Left renal cortex interstitium (tissue), 4 donors: ENCODE data around the gene NFATC2. TPM values are rescaled to one million over a fixed set of nuclear protein-coding genes. Genes with fewer than 3 reads are reported as not detected.

Experiments
- DNase-seq, 4 donors: peaks; one replicate each; pipeline ENCODE4 v3.0.0-alpha.2; 2013; ENCODE audit warnings: low read depth in 4 of 4, low spot score in 2 of 4, missing footprints in 1 of 4
- polyA plus RNA-seq, 4 donors: library from polyadenylated mRNA; unstranded; fragments of 120-200 nt; gene quantifications; one replicate each; pipeline ENCODE4 v1.2.1, GENCODE V29; 2013; ENCODE audit not compliant: insufficient read length in 4 of 4

NFATC2 gene
- polyA plus RNA-seq, 4 donors, result 1.4 to 2.2 (median 2.0) TPM

DNA sequence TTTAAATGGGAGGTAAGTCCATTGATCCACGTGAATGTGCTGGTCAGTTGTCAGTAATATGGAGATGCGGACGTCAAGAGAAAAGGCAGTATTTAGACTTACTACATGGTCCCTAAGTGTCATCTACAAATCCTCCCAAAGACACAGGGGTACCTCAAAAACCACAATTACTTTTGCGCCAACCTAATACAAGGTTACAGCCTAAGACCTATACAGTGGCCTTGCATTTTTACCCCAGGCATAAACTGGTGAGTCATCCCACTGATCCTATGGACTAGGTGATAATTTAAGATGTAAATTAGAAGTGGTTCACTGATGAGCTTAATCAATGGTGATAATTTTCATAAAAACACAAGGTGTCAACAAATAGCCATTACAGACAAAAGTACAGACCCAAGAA lies 141.0 kb downstream of the NFATC2 start:
- DNase-seq, result no peak

GRCh38 chr20:51400051-51400926 lies 142.2 kb downstream of the NFATC2 start:
- no peak for DNase-seq

DNA sequence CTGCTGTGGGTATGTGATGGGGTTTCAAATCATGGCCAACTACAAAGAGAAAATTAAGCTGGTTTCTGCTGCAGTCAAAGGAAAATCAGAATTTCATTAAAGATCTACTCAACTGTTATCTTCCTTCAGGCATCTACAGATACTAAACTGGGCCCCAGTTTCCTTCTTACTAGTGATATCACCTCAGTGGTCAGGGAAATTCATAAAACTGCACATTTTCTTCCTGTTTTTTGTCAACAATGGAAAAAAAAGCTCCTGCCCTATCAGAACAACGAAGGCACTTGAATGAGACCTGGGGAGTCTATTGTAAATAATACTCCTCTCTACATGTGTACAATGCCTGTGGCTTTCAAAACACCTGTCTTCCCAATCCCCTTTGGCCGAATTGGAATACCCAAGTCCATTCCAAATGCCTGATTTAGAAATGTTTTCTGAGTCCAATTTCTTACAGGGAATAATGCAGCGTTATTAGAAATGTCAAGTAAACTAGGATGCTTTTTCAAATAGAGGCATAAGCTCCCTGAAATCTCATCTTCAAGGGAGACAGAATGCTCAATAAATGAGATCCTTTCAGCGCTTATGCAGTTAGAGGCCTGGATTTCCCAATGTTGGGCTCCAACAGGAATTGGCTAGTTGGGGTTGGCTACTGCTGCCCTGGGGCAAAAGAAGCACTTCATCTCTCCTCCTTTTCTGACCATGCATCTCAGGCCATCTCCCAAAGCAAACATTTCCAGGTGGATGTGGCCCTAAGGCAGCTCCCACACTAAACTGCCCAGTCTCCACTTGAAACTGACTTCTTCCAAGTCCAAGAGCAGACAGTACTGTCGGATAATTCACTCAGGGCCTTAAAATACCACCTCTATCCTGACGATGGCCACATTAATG lies 143.3 kb downstream of the NFATC2 start:
- no peak for DNase-seq

DNA sequence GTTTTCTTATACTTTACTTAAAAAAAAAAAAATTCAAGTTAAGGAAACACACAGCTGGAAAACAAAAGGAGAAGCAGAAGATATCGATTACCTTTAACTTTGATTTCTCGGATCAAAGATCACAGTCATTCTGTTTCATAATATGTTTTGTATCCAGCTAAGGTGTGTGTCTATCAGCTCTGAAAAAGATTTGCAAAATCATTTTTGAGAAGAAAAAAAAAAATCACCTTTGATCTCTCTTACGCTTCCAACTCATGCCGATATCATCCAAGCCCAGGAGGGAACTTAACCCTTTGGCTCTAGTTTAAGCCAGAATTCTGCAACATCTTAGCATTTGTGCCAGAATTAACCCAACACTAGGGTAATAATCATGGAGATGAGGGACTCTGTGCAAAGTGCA lies 144.0 kb downstream of the NFATC2 start:
- DNase-seq, result no peak

DNA sequence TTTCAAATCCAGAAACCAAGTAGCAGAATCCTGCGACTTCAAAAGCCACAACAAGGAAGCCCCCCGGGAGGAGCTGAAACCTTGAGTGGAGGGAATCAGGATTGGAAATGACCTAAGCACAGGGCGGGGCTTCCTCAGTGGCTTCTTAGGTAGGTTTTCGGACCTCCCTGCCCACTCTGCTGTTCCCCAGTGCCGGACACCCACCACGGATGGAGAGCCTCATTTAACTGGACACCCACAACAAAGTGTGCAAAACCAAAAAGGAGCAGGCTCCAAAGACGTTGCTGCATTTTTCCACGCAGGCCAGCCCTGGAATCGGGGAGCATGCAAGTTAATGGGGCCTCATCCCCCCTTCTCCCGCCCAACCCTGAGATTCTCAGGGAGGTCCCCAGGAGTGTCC lies 144.4 kb downstream of the NFATC2 start:
- no peak for DNase-seq

DNA sequence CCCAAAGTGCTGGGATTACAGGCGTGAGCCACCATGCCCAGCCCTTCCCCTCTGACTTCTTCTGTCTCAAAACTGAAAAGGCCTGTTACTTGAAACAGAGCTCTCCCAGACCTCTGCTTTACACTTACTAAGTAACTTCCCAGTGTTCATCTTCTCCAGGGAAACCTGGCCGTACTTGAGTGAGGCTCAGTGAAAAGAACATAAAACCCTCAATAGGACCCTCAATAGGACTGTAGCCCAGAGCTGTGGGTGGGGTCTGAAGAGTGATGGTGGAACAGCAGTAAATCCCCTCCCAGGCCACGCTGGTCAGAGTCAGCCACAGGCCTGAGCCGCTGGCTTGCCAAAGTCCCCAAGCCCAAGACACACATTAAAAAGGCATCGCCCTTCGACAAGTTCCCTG lies 145.4 kb downstream of the NFATC2 start:
- DNase-seq, result no peak

DNA sequence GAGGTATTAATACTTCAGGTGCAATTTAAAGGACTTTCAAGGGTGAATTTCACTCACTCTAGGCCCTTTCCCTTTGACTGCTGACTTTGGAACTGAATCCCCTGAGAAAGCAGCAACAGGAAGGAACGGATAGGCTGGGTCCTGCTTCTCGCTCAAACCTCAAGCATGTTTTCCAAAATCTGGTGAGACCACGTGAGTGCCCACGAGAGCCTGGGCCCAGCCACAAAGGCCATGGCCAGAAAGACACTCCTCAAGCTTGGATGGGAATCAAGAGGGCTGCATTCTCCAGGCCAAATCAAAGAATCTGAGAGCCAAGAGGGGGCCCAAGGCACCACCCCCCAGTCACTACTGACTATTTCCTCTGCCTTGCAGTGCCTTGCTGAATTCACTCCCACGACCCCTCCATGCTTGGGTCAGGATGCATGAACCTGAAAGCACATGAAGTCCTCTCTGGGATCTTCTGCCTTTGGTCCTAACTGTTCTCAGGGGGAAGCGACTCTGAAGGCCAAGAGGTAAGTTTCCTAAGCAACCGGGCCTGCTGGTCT lies 146.1 kb downstream of the NFATC2 start:
- DNase-seq, result no peak

- DNase-seq, result no peak
Measured at GRCh38 chr20:51394706-51395105, 147.8 kb downstream of the NFATC2 start.

DNA sequence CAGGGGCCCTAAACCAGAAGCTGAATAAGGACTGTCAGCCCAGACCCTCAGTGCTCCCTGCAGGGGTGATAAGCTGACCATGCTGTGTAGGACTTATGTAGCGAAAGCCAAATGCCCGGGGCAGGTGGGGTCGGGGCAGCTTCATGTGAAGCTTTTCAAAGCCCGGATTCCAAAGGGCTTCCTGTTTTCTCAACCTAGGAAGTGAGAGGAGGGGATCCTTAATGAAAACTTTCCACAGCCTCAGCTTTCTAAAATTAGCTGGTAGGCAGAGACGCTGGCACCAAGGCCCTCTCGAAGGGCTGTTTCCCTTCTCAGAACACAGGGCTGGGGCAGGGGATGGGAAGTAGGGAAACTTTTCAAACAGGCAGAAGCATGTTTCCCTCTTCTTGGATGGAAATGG lies 148.9 kb downstream of the NFATC2 start:
- DNase-seq, result no peak

DNA sequence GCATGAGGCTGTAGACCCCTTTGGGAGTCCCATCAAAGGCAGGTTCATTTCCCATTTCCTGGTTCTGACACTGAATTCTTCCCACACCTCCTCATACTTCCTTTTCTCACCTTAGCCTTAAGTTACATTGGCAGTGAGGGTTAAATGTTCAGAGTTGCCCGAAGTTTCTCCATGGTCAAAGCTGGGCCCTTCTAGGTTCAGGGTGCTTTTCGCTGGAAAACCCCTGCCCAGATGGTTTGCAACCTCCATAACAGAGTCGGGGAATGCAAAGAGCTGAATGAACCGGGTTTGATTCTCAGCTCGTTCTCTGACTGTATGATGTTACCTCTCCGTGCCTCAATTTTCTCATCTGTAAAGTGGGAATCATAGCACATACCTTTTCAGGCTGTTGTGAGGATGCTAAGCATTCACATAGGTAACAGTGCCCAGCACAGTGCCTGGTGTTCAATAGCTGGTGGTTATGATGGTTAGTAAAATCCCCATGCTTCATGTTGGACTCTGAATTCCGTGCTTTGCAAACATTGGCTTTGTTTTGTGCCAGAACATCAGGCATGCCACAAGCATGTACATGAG lies 149.8 kb downstream of the NFATC2 start:
- DNase-seq, result no peak

DNA sequence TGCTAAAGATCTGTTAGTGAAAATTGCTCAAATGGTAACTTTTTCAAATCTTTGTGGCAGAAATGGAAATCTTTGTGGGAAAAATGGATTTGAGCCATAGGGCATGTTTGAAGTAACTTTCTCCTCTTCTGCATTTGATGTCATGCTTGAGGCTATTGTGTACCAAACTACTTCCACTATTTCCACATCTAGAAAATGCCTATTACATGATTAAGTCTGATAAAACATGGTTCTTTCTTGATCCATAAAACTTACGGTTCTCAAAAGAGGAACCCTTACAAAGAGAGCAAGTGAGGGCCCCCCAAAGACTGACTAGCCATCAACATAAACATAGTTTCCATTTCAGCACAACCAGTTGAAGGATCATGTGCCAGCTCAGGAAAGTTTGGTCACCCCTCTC lies 150.6 kb downstream of the NFATC2 start:
- DNase-seq, result no peak

- no peak for DNase-seq
Measured at GRCh38 chr20:51389543-51390264, 152.8 kb downstream of the NFATC2 start.

DNA sequence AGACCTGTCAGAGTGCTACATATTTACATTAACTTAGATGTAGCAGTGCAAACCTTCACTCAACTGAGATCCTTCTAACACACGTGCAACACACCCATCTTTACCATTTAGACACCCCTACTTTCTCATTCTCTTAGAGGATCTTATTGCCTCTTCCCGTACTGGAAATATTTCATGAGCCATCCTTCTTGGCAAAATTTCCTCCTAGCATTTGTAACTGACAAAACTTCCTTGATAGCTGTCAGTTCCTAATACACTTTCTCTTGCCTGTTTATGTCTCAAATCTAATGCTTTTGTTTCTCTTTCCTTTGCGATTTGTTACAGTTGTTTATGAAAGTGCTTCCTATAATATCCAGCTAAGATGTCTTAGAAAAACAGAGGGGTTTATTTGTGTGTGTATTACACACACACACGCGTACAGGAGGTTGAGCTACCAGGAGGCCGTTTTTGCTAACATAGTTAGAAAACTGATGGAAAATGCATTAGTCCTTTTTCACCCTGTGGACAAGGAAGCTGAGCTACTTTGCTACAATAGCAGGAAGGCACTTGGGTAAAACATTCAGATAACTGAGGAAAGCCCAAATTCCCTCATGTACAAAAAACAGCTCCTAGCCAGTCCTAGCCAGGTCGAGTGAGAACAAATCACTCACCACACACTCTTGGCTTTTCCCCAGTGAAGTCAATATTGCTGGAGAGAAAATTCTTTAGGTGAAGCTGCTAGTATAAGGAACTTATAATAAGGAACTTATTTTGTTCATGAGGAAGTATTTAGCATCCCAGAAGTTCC lies 153.6 kb downstream of the NFATC2 start:
- no peak for DNase-seq

GRCh38 chr20:51388227-51388626 lies 154.3 kb downstream of the NFATC2 start:
- no peak for DNase-seq

GRCh38 chr20:51387125-51387875 lies 155.2 kb downstream of the NFATC2 start:
- no peak for DNase-seq

DNA sequence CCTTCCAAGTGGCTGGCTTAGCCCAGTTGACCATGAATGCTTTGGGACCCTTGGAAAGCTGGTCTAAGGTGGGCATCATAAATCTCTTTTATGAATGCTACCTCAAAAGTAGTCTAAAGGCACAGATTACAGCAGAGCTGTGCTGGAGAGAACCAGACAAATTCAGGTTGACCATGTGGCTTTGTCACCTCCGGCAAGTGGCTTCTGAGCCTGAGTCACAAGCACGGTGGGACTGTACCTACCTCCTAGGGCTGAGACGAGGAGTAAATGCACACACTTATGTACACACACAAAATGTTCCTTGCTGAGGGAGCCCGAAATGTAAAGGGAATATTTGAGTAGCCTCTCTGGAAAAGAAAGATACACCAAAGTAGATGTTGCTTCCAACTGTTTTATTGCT lies 155.9 kb downstream of the NFATC2 start:
- DNase-seq, result no peak

GRCh38 chr20:51385646-51386530 lies 156.6 kb downstream of the NFATC2 start:
- DNase-seq, result no peak

DNA sequence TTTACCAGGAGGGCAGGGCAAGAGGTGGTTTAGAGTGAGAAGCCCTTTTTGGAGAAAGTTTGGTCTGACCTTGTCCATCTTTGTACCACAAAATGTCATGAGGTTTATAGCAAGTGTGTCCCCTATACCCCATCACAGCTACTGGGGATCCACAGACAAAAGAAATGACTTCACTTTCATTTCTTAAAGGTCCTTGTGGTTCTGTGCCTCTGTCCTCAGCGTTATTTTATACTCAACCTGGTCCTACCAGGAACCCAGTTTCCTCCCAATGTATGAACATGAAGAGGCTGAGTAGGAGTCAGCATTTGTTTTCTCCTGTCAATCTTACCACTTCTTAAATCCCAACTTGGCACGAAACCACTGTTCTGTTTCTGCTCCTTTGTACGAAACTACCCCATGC lies 157.6 kb downstream of the NFATC2 start:
- DNase-seq, result no peak
